ENCODE results near the gene ZBTB40.

ZBTB40 gene, protein sequence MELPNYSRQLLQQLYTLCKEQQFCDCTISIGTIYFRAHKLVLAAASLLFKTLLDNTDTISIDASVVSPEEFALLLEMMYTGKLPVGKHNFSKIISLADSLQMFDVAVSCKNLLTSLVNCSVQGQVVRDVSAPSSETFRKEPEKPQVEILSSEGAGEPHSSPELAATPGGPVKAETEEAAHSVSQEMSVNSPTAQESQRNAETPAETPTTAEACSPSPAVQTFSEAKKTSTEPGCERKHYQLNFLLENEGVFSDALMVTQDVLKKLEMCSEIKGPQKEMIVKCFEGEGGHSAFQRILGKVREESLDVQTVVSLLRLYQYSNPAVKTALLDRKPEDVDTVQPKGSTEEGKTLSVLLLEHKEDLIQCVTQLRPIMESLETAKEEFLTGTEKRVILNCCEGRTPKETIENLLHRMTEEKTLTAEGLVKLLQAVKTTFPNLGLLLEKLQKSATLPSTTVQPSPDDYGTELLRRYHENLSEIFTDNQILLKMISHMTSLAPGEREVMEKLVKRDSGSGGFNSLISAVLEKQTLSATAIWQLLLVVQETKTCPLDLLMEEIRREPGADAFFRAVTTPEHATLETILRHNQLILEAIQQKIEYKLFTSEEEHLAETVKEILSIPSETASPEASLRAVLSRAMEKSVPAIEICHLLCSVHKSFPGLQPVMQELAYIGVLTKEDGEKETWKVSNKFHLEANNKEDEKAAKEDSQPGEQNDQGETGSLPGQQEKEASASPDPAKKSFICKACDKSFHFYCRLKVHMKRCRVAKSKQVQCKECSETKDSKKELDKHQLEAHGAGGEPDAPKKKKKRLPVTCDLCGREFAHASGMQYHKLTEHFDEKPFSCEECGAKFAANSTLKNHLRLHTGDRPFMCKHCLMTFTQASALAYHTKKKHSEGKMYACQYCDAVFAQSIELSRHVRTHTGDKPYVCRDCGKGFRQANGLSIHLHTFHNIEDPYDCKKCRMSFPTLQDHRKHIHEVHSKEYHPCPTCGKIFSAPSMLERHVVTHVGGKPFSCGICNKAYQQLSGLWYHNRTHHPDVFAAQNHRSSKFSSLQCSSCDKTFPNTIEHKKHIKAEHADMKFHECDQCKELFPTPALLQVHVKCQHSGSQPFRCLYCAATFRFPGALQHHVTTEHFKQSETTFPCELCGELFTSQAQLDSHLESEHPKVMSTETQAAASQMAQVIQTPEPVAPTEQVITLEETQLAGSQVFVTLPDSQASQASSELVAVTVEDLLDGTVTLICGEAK

GRCh38 chr1:22451702-22452480, at the start of gene ZBTB40:
Gene ZBTB40, plus strand, starts transcription at chr1:22451851. Its CDS starts 38,098 bp downstream, at chr1:22489949.
- H3K4me1 ChIP-seq (ENCODE audit: control insufficient read depth, insufficient read depth, low read length): peaks cover 21% of the 10 kb centered on the region
- H3K9me3 ChIP-seq (ENCODE audit: control insufficient read depth, insufficient read depth, low read depth, low read length): no peaks in the 10 kb centered on the region
- peak within 1 kb of the TSS; percentile 70 for H3K27ac ChIP-seq (ENCODE audit: low read depth, low read length)
- peak within 1 kb of the TSS; percentile 87 for H3K9ac ChIP-seq (ENCODE audit: low read length)
- H3K4me3 ChIP-seq (ENCODE audit: low read depth, low read length): peak within 1 kb of the TSS; percentile 91
- no peaks in the 10 kb centered on the region for H3K36me3 ChIP-seq (ENCODE audit: control insufficient read depth, insufficient read depth, low read length)
- H3K27me3 ChIP-seq (ENCODE audit: control insufficient read depth, insufficient read depth, low read length): no peaks in the 10 kb centered on the region

DNA sequence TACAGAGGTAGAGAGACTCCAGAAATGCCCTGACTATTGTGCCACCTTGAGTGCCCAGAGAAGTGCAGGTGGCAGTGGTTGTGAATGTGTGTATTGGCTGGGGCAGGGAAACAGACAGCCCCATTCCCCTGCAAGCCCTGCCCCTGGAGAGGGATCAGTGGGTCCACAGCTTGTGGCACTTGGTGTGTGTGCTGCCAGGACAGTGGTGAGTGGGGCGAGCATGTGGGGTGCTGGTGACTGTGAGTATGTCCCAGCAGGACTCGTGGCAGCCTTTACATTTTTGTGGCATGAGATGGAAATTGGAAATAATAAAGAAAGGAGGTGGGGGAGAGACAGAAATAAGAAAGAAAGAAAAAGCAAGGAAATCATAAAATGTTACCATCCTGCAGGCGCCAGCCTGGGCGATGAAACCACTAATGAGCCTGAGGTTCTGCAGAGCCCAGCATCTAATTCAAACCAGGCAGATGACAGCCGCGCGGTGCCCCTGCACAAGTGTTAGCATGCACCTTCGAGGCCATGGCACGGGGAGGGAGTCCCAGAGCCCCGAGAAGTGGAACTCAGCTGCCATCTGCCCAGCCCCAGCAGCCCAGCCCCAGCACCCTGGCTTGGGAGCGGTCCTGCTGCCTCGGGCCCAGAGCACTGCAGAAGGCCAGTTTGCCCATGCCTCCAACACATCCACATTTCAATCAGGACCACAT, 49.1 kb upstream of the ZBTB40 start:
- Histone ChIP-seq H3K4me1 (ENCODE audit: control insufficient read depth, insufficient read depth, low read length) (no peaks in the 10 kb centered on the region), H3K9ac (ENCODE audit: low read length) (no peak overlapping the region), H3K27me3 (ENCODE audit: control insufficient read depth, insufficient read depth, low read length) (no peaks in the 10 kb centered on the region), H3K9me3 (ENCODE audit: control insufficient read depth, insufficient read depth, low read depth, low read length) (no peaks in the 10 kb centered on the region), H3K4me3 (ENCODE audit: low read depth, low read length) (no peak overlapping the region), H3K27ac (ENCODE audit: low read depth, low read length) (no peak overlapping the region), H3K36me3 (ENCODE audit: control insufficient read depth, insufficient read depth, low read length) (no peaks in the 10 kb centered on the region)

- no peaks in the 10 kb centered on the region for H3K4me1 ChIP-seq (ENCODE audit: control insufficient read depth, insufficient read depth, low read length)
- H3K9me3 ChIP-seq (ENCODE audit: control insufficient read depth, insufficient read depth, low read depth, low read length): no peaks in the 10 kb centered on the region
- no peak overlapping the region for H3K4me3 ChIP-seq (ENCODE audit: low read depth, low read length)
- no peaks in the 10 kb centered on the region for H3K36me3 ChIP-seq (ENCODE audit: control insufficient read depth, insufficient read depth, low read length)
- no peak overlapping the region for H3K9ac ChIP-seq (ENCODE audit: low read length)
- H3K27ac ChIP-seq (ENCODE audit: low read depth, low read length): no peak overlapping the region
- no peaks in the 10 kb centered on the region for H3K27me3 ChIP-seq (ENCODE audit: control insufficient read depth, insufficient read depth, low read length)
These were observed 47.2 kb upstream of the ZBTB40 start for GRCh38 chr1:22404486-22404885.

GRCh38 chr1:22406722-22407495, 44.7 kb upstream of the ZBTB40 start:
- no peaks in the 10 kb centered on the region for H3K27me3 ChIP-seq (ENCODE audit: control insufficient read depth, insufficient read depth, low read length)
- H3K9ac ChIP-seq (ENCODE audit: low read length): no peak overlapping the region
- H3K9me3 ChIP-seq (ENCODE audit: control insufficient read depth, insufficient read depth, low read depth, low read length): no peaks in the 10 kb centered on the region
- H3K4me1 ChIP-seq (ENCODE audit: control insufficient read depth, insufficient read depth, low read length): no peaks in the 10 kb centered on the region
- H3K4me3 ChIP-seq (ENCODE audit: low read depth, low read length): no peak overlapping the region
- H3K36me3 ChIP-seq (ENCODE audit: control insufficient read depth, insufficient read depth, low read length): no peaks in the 10 kb centered on the region
- no peak overlapping the region for H3K27ac ChIP-seq (ENCODE audit: low read depth, low read length)

GRCh38 chr1:22408230-22408629, 43.4 kb upstream of the ZBTB40 start:
- H3K27ac ChIP-seq (ENCODE audit: low read depth, low read length): no peak overlapping the region
- H3K27me3 ChIP-seq (ENCODE audit: control insufficient read depth, insufficient read depth, low read length): no peaks in the 10 kb centered on the region
- no peaks in the 10 kb centered on the region for H3K9me3 ChIP-seq (ENCODE audit: control insufficient read depth, insufficient read depth, low read depth, low read length)
- H3K4me3 ChIP-seq (ENCODE audit: low read depth, low read length): no peak overlapping the region
- H3K4me1 ChIP-seq (ENCODE audit: control insufficient read depth, insufficient read depth, low read length): peaks cover 3% of the 10 kb centered on the region; the same call in 1 of the 2 replicates
- H3K9ac ChIP-seq (ENCODE audit: low read length): no peak overlapping the region
- H3K36me3 ChIP-seq (ENCODE audit: control insufficient read depth, insufficient read depth, low read length): no peaks in the 10 kb centered on the region

DNA sequence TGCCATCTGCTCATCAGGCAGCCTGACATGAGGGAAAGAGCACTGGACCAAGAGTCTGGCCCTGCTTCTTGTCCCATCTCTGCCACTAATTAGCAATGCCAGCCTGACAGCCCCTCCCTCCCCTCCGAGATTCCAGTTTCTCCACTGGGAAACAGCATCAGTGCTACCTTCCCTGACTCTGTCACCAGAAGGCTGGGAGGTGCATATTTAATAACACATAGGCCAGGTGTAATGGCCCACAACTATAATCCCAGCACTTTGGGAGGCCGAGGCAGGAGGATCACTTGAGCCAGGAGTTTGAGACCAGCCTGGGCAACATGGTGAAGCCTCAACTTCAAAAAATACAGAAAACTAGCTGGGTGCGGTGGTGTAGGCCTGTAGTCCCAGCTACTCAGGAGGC, 41.2 kb upstream of the ZBTB40 start:
- Histone ChIP-seq H3K4me3 (ENCODE audit: low read depth, low read length) (no peak overlapping the region), H3K4me1 (ENCODE audit: control insufficient read depth, insufficient read depth, low read length) (peaks cover 3% of the 10 kb centered on the region; the same call in 1 of the 2 replicates), H3K36me3 (ENCODE audit: control insufficient read depth, insufficient read depth, low read length) (no peaks in the 10 kb centered on the region), H3K9ac (ENCODE audit: low read length) (no peak overlapping the region), H3K9me3 (ENCODE audit: control insufficient read depth, insufficient read depth, low read depth, low read length) (no peaks in the 10 kb centered on the region), H3K27ac (ENCODE audit: low read depth, low read length) (no peak overlapping the region), H3K27me3 (ENCODE audit: control insufficient read depth, insufficient read depth, low read length) (no peaks in the 10 kb centered on the region)

DNA sequence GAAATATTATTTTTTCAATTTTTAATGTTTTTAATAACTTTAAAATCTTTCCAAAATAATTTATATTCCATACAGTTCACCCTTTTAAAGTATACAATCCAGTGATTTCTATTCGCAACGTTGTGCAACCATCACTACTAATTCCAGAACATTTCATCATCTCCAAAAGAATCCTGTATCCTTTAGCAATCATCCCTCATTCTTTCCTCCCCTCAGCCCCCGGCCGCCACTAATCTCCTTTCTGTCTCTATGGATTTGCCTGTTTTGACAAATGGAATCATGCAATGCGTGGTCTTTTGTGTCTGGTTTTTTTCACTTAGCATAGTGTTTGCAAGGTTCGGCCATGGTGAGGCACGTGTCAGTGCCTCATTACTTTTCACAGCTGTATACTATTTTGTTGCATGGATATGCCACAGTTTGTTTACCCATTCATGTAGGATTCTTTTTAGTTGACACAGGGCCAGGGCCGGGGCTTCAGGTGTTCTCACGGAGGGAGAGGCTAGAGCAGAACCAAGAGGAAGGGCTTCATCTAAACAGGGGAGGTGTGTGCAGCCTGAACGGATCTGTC, 40.6 kb upstream of the ZBTB40 start:
- H3K27me3 ChIP-seq (ENCODE audit: control insufficient read depth, insufficient read depth, low read length): no peaks in the 10 kb centered on the region
- H3K36me3 ChIP-seq (ENCODE audit: control insufficient read depth, insufficient read depth, low read length): no peaks in the 10 kb centered on the region
- H3K9me3 ChIP-seq (ENCODE audit: control insufficient read depth, insufficient read depth, low read depth, low read length): no peaks in the 10 kb centered on the region
- no peak overlapping the region for H3K27ac ChIP-seq (ENCODE audit: low read depth, low read length)
- H3K9ac ChIP-seq (ENCODE audit: low read length): no peak overlapping the region
- peaks cover 3% of the 10 kb centered on the region; the same call in 1 of the 2 replicates for H3K4me1 ChIP-seq (ENCODE audit: control insufficient read depth, insufficient read depth, low read length)
- no peak overlapping the region for H3K4me3 ChIP-seq (ENCODE audit: low read depth, low read length)

GRCh38 chr1:22411589-22411988, 40.1 kb upstream of the ZBTB40 start:
- Histone ChIP-seq H3K9ac (ENCODE audit: low read length) (no peak overlapping the region), H3K4me1 (ENCODE audit: control insufficient read depth, insufficient read depth, low read length) (peaks cover 3% of the 10 kb centered on the region; the same call in 1 of the 2 replicates), H3K27ac (ENCODE audit: low read depth, low read length) (no peak overlapping the region), H3K27me3 (ENCODE audit: control insufficient read depth, insufficient read depth, low read length) (no peaks in the 10 kb centered on the region), H3K9me3 (ENCODE audit: control insufficient read depth, insufficient read depth, low read depth, low read length) (no peaks in the 10 kb centered on the region), H3K36me3 (ENCODE audit: control insufficient read depth, insufficient read depth, low read length) (no peaks in the 10 kb centered on the region), H3K4me3 (ENCODE audit: low read depth, low read length) (no peak overlapping the region)

- Histone ChIP-seq H3K27me3 (ENCODE audit: control insufficient read depth, insufficient read depth, low read length) (no peaks in the 10 kb centered on the region), H3K9ac (ENCODE audit: low read length) (no peak overlapping the region), H3K9me3 (ENCODE audit: control insufficient read depth, insufficient read depth, low read depth, low read length) (no peaks in the 10 kb centered on the region), H3K27ac (ENCODE audit: low read depth, low read length) (no peak overlapping the region), H3K36me3 (ENCODE audit: control insufficient read depth, insufficient read depth, low read length) (no peaks in the 10 kb centered on the region), H3K4me1 (ENCODE audit: control insufficient read depth, insufficient read depth, low read length) (peaks cover 8% of the 10 kb centered on the region), H3K4me3 (ENCODE audit: low read depth, low read length) (no peak overlapping the region)
These were observed 38.5 kb upstream of the ZBTB40 start for GRCh38 chr1:22412932-22413727.
